Cardiac fibroblast (primary cell): Measurements from ENCODE around the gene ELAVL3.
"Not testable (repeated sequence)": the region's sequence is repeated elsewhere in the genome, so short reads cannot be mapped to it uniquely, and the experiment has no call there.

Source experiments
- DNase-seq, 2 donors: peaks; one replicate each; pipeline versions ENCODE4 v3.0.0 to v3.0.0-alpha.2; 2010; ENCODE audit warnings: low read depth in 2 of 2
- H3K4me3 ChIP-seq, 2 donors: replicated peaks in 1 of 2; 1 replicate in 1 of 2; 2 replicates in 1 of 2; pipeline ENCODE4 v1.5.1; 2011; ENCODE audit warnings: low read depth in 2 of 2, low read length in 2 of 2, mild to moderate bottlenecking in 2 of 2, moderate library complexity in 1 of 2
- CTCF ChIP-seq: IDR thresholded peaks from one replicate; pipeline ENCODE4 v1.5.1; 2011; ENCODE audit warnings: low read depth, mild to moderate bottlenecking, low read length, inconsistent platforms

ELAVL3 gene

GRCh38 chr19:11479898-11480714 is 740 bp downstream of the ELAVL3 start:
- TF ChIP-seq CTCF: no peak
- no peak for DNase-seq
- H3K4me3 ChIP-seq: no peak overlapping the region

- DNase-seq: peak in 1 of 2 donors; percentile 22
- H3K4me3 ChIP-seq: no peak overlapping the region
- no peak for TF ChIP-seq CTCF
These were observed 1.6 kb downstream of the ELAVL3 start for GRCh38 chr19:11479090-11479897.

- no peak overlapping the region for H3K4me3 ChIP-seq
- TF ChIP-seq CTCF: no peak
- DNase-seq: no peak
These were observed 2.4 kb downstream of the ELAVL3 start for GRCh38 chr19:11478167-11479089.

- no peak for DNase-seq
- H3K4me3 ChIP-seq: no peak overlapping the region
- TF ChIP-seq CTCF: no peak
These were observed 5.0 kb downstream of the ELAVL3 start for GRCh38 chr19:11475861-11476260.

- not testable (repeated sequence) for H3K4me3 ChIP-seq, DNase-seq
These were observed 5.5 kb downstream of the ELAVL3 start for GRCh38 chr19:11475343-11475742.

- TF ChIP-seq CTCF: no peak
- no peak for DNase-seq
These were observed 7.1 kb downstream of the ELAVL3 start for GRCh38 chr19:11473725-11474124.

GRCh38 chr19:11468266-11468845 is 12.5 kb downstream of the ELAVL3 start:
- H3K4me3 ChIP-seq, DNase-seq: not testable (repeated sequence)

More at GRCh38 chr19:11473725-11474124, 7.1 kb downstream of the ELAVL3 start:
- H3K4me3 ChIP-seq: no peak overlapping the region
